GM13977 (cell line): ENCODE results near the gene TAOK3.
"Not testable (repeated sequence)": the region's sequence is repeated elsewhere in the genome, so short reads cannot be mapped to it uniquely, and the experiment has no call there.

Experiments used
- DNase-seq: peaks from one replicate; pipeline ENCODE4 v3.0.0; 2012; ENCODE audit warnings: low spot score
- in situ Hi-C: fragments of 300-500 bp; cut with MboI; formaldehyde crosslinking; loops from one replicate; pipeline ENCODE4 v1.12.0; 2022; ENCODE audit warnings: low sequenced_read_pairs, low pct_unique_long_range_greater_than_20kb, mixed read lengths, inconsistent platforms; ENCODE audit not compliant: unreplicated experiment
- TF ChIP-seq, protein P1 (sequence below): IDR thresholded peaks from 2 replicates; pipeline ENCODE4 v1.5.1; 2012; ENCODE audit warnings: mild to moderate bottlenecking, control low read depth; ENCODE audit not compliant: insufficient read depth; ENCODE audit errors: extremely low read depth, missing control alignments

The TAOK3 gene

DNA sequence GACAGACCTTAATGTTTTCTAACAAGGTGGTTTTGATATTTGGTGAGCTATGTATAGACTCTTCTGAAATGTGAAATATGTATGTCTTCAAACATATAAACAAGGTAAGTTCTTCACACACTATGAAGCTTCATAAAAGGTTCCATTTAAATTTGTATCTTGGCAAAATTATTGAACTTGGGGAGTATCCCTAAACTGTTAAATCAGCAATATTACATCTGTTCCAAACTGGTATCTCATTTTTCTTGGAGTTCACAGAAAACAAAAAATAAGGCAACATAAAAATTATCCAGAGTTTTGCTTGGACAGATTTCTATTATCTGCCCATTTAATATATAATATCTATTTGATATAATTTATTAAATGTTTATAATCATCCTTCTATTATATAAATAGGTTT is 62.4 kb downstream of the TAOK3 start:
- TF ChIP-seq, protein P1, sequence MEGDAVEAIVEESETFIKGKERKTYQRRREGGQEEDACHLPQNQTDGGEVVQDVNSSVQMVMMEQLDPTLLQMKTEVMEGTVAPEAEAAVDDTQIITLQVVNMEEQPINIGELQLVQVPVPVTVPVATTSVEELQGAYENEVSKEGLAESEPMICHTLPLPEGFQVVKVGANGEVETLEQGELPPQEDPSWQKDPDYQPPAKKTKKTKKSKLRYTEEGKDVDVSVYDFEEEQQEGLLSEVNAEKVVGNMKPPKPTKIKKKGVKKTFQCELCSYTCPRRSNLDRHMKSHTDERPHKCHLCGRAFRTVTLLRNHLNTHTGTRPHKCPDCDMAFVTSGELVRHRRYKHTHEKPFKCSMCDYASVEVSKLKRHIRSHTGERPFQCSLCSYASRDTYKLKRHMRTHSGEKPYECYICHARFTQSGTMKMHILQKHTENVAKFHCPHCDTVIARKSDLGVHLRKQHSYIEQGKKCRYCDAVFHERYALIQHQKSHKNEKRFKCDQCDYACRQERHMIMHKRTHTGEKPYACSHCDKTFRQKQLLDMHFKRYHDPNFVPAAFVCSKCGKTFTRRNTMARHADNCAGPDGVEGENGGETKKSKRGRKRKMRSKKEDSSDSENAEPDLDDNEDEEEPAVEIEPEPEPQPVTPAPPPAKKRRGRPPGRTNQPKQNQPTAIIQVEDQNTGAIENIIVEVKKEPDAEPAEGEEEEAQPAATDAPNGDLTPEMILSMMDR = no peak
- DNase-seq = no peak
- in situ Hi-C loops = no loop called here

DNA sequence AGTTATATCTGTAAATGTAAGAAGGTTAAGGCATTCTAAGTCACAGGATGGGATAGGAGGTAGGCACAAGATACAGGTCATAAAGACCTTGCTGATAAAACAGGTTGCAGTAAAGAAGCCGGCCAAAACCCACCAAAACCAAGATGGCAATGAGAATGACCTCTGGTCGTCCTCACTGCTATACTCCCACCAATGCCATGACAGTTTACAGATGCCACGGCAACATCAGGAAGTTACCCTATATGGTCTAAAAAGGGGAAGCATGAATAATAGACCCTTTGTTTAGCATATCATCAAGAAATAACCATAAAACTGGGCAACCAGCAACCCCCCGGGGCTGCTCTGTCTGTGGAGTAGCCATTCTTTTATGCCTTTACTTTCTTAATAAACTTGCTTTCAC is 64.7 kb downstream of the TAOK3 start:
- in situ Hi-C loops, DNase-seq: not testable (repeated sequence)

DNA sequence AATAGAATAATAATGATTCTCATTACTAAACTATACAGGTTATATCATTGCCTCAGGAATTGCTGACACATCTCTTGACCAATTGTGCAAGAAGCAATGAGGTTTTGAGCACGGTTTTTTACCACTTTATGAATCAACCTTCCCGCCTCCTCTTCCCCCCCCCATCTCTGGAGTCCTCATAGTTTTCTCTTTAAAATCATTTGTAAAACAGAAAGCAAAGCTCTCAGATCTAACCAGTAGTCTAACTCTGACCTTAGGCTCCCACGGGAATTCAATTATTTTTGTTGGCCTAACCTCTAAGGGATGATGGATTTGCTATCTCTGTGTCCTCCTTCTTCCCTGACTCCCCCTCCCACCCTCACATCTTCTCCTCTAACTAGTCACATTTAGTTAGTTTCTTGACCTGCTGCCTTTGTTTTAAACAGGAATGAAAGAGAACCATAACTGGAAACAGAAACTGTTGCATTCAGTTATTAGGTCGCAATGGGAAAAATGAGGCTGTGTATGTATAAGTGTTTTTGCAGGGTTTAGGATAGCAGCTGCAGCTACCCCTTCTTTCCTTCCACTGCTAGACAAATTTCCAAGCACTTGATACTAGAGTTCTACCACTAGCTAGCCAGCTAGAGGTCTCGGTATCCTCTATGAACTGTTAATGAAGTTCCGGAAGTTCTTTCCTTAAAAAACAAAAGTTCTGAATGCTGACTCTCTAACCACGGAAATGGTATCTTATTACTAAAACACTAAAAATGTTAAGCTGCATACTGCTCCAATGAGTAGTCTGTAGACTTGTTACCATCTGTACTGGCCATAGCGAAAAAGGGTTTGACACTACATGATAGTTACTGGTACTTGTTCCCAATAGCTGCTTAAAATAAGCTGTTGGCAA is 65.4 kb downstream of the TAOK3 start:
- in situ Hi-C loops = no loop called here
- peak; percentile 17 for DNase-seq
- TF ChIP-seq, protein P1 = no peak

DNA sequence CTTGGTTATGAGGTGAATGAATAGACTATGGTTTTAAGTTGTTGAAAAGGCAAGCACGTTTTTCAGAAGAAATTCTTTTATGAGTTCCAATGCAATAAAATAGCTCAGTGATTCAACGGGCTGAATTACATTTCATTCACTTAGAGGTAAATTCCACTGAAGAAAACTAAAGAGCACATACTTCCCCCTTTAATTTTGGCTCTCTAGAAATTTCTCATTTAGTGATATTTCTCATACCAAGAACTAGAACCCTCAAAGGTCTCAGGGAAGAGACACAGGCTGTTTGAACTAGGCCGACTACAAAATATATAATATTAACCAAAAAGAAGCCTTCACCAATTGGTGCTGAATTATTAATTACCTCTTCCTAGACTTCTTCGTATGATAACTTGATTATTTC is 68.6 kb downstream of the TAOK3 start:
- in situ Hi-C loops = no loop called here
- DNase-seq = no peak
- TF ChIP-seq, protein P1 = no peak

DNA sequence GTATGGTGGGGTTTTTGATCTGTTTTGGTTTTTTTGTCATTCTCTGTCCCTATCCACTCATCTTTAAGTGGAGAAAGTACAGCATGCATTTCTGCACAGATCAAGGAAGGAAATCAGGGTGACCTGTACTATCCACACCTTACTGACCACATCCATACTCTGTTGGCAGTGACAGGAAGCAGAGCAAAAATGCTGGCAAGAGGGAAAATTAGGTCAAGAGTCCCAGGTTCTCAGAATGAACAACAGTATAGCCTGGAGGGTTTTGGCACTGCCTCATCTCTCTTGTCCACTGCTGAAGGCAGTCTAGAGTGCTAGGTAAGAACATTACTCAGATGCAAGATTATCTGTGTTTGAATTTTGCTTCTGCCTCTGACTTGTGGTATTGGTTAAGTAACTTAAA is 70.7 kb downstream of the TAOK3 start:
- in situ Hi-C loops = no loop called here
- no peak for DNase-seq
- TF ChIP-seq, protein P1 = no peak

DNA sequence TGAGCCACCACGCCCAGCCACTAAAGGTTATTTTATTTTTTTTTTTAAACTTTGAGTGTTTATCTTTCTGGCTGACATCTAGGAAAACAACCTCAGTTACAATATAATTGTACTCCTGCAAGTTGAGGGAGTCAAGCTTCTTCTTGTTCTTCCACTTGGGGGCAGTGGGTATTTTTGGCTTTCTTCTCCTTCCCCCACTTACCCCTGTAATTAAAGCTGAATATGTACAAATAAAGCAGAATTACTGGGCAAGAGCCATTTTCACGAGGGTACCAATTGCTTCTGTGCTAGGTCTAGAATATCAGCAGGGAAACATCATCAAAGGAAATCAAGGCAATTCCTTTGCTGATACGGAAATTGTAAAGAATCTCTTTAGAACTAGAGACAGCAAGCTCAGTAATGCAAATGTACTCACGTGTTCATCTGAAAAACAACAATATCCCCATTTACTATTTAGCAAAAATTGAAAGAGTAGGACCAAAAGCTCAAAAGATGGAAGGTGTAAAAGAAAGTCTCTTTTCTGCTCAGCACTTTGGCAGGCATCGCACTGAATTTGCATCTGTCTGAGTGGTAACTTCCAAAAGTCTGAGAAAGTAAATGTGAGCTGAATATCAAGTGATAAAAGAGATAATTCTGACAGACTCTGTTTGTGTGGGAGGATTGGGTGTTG is 72.8 kb downstream of the TAOK3 start:
- TF ChIP-seq, protein P1 = no peak
- DNase-seq = no peak
- in situ Hi-C loops = no loop called here

DNA sequence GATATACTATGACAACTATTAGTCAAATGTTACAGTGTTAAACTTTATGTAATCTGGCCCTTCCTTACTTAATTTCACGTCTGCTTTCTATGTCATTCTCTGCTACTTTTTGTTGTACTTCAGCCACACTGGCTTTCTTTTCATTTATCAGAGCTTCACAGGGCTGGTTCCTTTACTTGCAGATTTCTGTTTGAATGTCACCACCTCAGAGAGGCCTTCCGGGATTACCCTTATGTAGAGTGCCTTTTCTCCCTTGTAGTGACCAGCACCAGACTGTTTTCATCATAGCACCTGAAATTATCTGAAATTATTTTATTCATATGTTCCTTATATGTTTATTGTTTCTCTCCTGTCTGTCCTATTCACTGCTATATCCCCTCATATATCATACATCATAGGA is 75.4 kb downstream of the TAOK3 start:
- in situ Hi-C loops = no loop called here
- DNase-seq = no peak
- TF ChIP-seq, protein P1 = no peak
